8988T (cell line): ENCODE data around the gene PSMC6.
A peak's percentile ranks its signal among the peaks of the same experiment; 100 is the strongest.
"Not testable (repeated sequence)": the region's sequence is repeated elsewhere in the genome, so short reads cannot be mapped to it uniquely, and the experiment has no call there.

Source experiments
- DNase-seq: peaks from one replicate; pipeline ENCODE4 v3.0.0; 2011

Gene PSMC6

DNA sequence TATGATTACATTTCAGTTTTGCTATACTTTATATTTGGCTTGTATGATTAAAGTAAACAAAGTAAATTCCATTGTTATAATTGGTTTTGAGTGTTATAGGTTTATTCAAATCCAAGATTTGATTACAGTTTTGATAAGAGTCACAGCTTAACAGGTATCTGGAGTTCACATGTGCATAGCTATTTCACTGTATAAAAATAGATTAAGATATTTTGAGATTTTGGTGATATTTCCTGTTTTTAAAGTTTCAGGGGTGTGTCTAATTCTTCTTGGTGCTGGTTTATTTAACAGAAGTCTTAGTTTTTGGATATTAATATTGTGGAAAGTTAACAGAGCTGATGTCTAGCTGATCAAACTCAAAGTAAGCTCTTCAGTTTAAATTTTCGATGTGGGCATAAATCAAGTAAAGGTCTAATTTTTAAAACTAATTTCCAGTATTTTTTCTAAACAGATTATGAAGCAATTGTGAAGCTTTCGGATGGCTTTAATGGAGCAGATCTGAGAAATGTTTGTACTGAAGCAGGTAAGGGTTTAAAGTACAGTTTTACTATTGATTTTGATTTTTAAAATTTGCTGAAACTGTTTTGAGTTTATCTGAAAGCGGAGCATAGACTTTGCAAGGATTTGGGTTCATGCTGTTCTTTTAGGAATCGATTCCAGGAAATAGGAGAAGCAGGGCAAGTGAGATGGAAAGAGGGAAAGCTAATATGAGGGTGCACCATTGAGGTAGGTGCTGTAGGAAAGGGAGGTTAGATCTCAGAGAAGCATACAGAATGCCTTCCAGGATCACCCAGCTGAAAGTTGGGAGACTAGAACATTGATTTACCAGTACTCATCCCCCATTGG is 16.7 kb downstream of the PSMC6 start:
- DNase-seq = no peak

DNA sequence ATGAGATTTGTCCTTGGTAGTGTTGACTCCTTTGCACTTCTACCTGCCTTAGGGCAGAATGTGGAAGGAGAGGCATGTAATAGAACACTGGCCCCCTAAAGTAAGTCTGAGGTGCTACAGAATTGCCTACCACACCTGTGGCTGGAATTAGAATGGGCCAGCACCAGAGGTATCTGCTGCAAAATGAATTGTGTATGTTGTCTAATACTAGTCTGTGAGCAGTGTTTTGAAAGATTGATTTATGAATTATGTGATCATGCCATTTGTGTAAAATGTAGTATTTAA is 17.3 kb downstream of the PSMC6 start:
- no peak for DNase-seq

GRCh38 chr14:52727509-52727908 is 20.5 kb downstream of the PSMC6 start:
- not testable (repeated sequence) for DNase-seq

DNA sequence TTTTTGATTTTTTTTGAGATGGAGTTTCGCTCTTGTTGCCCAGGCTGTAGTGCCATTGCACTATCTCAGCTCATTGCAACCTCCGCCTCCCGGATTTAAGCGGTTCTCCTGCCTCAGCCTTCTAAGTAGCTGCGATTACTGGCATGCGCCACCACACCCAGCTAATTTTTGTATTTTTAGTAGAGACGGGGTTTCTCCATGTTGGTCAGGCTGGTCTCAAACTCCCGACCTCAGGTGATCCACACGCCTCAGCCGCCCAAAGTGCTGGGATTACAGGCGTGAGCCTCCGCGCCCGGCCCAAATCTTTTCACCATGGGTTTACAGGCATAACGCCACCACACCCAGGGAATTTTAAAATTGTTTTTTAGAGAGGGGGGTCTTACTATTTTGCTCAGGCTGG is 22.0 kb downstream of the PSMC6 start:
- DNase-seq = not testable (repeated sequence)

GRCh38 chr14:52729585-52729924 is 22.6 kb downstream of the PSMC6 start:
- no peak for DNase-seq

GRCh38 chr14:52729925-52730708 is 23.1 kb downstream of the PSMC6 start, which contains the start of gene STYX:
Gene STYX (plus strand): TSS chr14:52730166. CDS start chr14:52730475, 309 bp downstream.
- peak; percentile 27 for DNase-seq

- no peak for DNase-seq
These were observed 23.7 kb downstream of the PSMC6 start for GRCh38 chr14:52730709-52731111.

- DNase-seq = no peak
These were observed 26.8 kb downstream of the PSMC6 start for GRCh38 chr14:52733824-52734223.

DNA sequence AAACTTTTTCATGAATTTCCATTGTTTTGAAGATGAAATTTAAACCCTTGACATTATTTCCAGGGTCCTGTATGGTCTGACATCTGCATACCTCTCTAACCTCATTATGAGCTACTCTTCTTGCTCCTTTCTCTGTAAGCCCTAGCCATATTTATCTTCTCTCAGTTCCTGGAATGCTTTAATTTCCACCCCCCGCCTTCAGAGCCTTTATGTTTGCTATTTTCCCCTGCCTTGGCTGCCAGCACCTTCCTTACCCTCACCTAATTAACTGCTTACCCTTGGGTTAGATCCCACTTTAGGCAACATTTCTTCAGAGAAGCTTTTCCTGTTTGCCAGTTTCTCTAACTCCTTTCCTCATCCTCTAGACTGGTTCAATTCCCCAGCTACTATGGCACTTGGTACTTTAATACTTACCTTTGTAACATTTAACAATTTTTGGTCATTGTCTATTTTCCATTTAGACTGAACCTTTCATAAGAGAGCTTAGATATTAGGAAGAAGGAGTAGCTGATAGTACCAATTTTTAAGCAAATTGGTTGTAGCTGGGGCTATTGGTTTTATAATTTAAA is 29.0 kb downstream of the PSMC6 start:
- DNase-seq = no peak

DNA sequence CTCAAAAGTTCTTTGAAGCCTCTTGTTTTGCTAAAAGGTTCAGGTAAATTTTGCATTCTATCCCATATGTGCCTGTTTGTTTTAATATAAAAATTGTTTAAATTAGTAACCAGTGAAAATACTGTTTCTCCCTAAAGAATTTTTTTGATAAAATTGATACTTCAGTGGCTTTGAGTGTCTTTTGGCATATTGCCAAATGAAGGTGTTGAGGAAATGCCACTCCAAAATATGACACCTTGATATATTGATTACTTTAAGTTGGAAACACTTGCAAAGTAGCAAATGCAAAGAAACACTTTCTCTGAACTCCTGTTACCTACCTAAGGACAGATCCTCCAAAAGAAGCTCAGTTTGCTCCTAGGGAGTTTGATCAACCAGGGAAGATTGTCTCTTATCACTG is 31.4 kb downstream of the PSMC6 start:
- DNase-seq = no peak

- DNase-seq = no peak
These were observed 33.8 kb downstream of the PSMC6 start for GRCh38 chr14:52740751-52741150.

GRCh38 chr14:52741865-52742264 is 34.9 kb downstream of the PSMC6 start:
- no peak for DNase-seq

GRCh38 chr14:52748647-52749292 is 41.8 kb downstream of the PSMC6 start:
- DNase-seq = no peak

GRCh38 chr14:52755607-52756316 is 48.8 kb downstream of the PSMC6 start:
- no peak for DNase-seq

GRCh38 chr14:52759145-52759544 is 52.1 kb downstream of the PSMC6 start:
- DNase-seq = no peak

DNA sequence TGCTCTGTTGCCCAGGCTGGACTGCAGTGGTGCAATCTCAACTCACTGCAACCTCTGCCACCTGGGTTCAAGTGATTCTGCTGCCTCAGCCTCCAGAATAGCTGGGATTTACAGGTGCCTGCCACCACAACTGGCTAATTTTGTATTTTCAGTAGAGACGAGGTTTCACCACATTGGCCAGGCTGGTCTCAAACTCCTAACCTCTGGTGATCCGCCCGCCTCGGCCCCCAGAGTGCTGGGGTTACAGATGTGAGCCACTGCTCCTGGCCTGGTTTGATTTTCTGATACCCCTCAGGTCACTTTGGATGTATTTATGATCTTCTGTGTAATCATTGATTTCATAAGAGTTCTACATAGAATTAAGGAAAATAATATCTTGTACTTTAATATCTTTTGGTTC is 55.9 kb downstream of the PSMC6 start:
- DNase-seq = not testable (repeated sequence)

DNA sequence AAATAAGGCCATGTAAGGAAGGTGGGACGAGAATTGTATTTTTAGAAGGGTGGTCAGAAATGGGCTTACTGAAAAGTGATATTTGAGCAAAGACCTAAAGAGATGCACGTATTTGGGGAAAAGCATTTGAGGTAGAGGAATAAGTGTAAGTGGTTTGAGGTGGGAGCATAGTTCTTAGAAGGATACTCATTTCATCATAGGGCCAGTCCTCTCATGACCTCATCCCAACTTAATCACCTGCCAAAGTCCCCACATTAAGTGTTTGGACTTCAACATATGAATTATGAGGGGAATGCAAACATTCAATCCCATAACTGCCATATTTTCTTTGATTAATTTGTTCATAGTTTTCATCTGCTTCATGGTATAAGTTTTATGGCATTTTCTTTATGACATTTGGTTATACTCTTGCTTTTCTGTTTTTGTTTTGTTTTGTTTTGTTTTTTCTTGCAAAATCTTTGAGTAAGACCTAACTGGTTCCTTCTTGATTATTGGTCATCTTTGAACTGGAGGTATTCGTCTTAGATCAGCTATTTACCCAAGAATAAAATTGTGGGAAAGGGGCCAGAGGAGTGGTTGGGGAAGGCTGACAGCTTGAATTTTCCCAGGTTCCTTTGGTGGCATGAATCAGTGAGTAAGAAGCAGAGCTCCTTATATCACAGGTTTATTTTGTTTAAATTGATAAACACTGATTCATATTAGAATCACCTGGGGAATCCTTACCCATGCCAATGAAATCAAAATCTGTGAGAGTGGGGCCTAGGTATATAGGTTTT is 60.2 kb downstream of the PSMC6 start:
- no peak for DNase-seq

GRCh38 chr14:52769887-52770286 is 62.9 kb downstream of the PSMC6 start:
- DNase-seq = no peak

- no peak for DNase-seq
These were observed 69.8 kb downstream of the PSMC6 start for GRCh38 chr14:52776816-52777215.
